Neural cell (in vitro differentiated cells): ENCODE results near the gene ITGA1.

ENCODE experiments used
- EP300 ChIP-seq: fragments of 450-650 bp; conservative IDR thresholded peaks from 2 replicates; pipeline ENCODE4 v1.6.1; 2014; ENCODE audit warnings: antibody characterized with exemption, mild to moderate bottlenecking, moderate library complexity; ENCODE audit not compliant: poor library complexity, severe bottlenecking
- EZH2 ChIP-seq: fragments of 200-600, 300-800 bp; shearing (Covaris generic), sonication (generic); IDR thresholded peaks from 2 replicates; pipeline ENCODE4 v1.6.1; 2014; ENCODE audit warnings: antibody characterized with exemption, low read length, borderline replicate concordance, mild to moderate bottlenecking; ENCODE audit not compliant: insufficient read depth, poor library complexity, severe bottlenecking
- RAD21 ChIP-seq: fragments of 450-650 bp; conservative IDR thresholded peaks from 2 replicates; pipeline ENCODE4 v1.6.1; 2014; ENCODE audit warnings: antibody characterized with exemption, mild to moderate bottlenecking, moderate library complexity
- TF ChIP-seq, protein P1 (sequence below): fragments of 450-650 bp; IDR thresholded peaks from 2 replicates; pipeline ENCODE4 v1.5.1; 2014; ENCODE audit warnings: antibody characterized with exemption, mild to moderate bottlenecking, moderate library complexity; ENCODE audit not compliant: poor library complexity, severe bottlenecking

DNA sequence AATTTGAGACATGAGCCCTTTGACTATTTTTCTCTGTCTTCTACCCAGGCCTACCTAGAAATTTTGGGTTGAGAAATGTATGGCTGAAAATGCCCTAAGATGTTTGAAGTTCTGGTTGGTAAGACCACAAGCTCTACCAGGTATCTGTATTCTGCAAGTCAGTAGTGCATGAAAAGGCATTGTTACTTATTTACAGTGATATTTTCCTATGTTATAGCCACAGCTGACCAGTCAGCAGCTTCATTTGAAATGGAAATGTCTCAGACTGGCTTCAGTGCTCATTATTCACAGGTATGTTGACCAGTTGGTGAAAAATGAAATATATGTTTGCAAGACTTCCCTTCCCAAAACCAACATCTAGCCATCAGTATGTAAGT is 109.5 kb downstream of the ITGA1 start:
- TF ChIP-seq, protein P1, sequence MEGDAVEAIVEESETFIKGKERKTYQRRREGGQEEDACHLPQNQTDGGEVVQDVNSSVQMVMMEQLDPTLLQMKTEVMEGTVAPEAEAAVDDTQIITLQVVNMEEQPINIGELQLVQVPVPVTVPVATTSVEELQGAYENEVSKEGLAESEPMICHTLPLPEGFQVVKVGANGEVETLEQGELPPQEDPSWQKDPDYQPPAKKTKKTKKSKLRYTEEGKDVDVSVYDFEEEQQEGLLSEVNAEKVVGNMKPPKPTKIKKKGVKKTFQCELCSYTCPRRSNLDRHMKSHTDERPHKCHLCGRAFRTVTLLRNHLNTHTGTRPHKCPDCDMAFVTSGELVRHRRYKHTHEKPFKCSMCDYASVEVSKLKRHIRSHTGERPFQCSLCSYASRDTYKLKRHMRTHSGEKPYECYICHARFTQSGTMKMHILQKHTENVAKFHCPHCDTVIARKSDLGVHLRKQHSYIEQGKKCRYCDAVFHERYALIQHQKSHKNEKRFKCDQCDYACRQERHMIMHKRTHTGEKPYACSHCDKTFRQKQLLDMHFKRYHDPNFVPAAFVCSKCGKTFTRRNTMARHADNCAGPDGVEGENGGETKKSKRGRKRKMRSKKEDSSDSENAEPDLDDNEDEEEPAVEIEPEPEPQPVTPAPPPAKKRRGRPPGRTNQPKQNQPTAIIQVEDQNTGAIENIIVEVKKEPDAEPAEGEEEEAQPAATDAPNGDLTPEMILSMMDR, result no peak
- TF ChIP-seq EP300 (no peak), EZH2 (no peak), RAD21 (no peak)
